Measurements from ENCODE around the gene GAK. TPM values are rescaled to one million over a fixed set of nuclear protein-coding genes. Genes with fewer than 3 reads are reported as not detected.

The GAK gene
- polyA plus RNA-seq, 1 experiment: 17.0 TPM

- no peak for DNase-seq (ENCODE audit: low read depth, low spot score)
- H3K9me3 ChIP-seq (ENCODE audit: control insufficient read depth, insufficient read depth, low read length): no peaks in the 10 kb centered on the region
- ChIA-PET CTCF (no interaction called here), POLR2A (no interaction called here)
- no peaks in the 10 kb centered on the region for H3K27me3 ChIP-seq (ENCODE audit: control insufficient read depth, insufficient read depth, low read length)
- H3K4me3 ChIP-seq (ENCODE audit: low read depth, low read length): no peak overlapping the region
- no peak overlapping the region for H3K27ac ChIP-seq (ENCODE audit: low read depth, low read length)
- TF ChIP-seq CTCF (IDR thresholded peaks at IDR 0.05; ENCODE audit: low read depth, low read length): no peak
These were observed 73.2 kb downstream of the GAK start for GRCh38 chr4:858831-859451.

GRCh38 chr4:858041-858481, 74.1 kb downstream of the GAK start:
- no peak for DNase-seq (ENCODE audit: low read depth, low spot score)
- ChIA-PET POLR2A (no interaction called here), CTCF (no interaction called here)
- no peaks in the 10 kb centered on the region for H3K27me3 ChIP-seq (ENCODE audit: control insufficient read depth, insufficient read depth, low read length)
- H3K27ac ChIP-seq (ENCODE audit: low read depth, low read length): no peak overlapping the region
- TF ChIP-seq CTCF (IDR thresholded peaks at IDR 0.05; ENCODE audit: low read depth, low read length): no peak
- no peak overlapping the region for H3K4me3 ChIP-seq (ENCODE audit: low read depth, low read length)
- no peaks in the 10 kb centered on the region for H3K9me3 ChIP-seq (ENCODE audit: control insufficient read depth, insufficient read depth, low read length)

GRCh38 chr4:857461-857860, 74.7 kb downstream of the GAK start:
- TF ChIP-seq CTCF (IDR thresholded peaks at IDR 0.05; ENCODE audit: low read depth, low read length): no peak
- ChIA-PET POLR2A (no interaction called here), CTCF (no interaction called here)
- no peaks in the 10 kb centered on the region for H3K27me3 ChIP-seq (ENCODE audit: control insufficient read depth, insufficient read depth, low read length)
- H3K27ac ChIP-seq (ENCODE audit: low read depth, low read length): no peak overlapping the region
- no peak for DNase-seq (ENCODE audit: low read depth, low spot score)
- H3K9me3 ChIP-seq (ENCODE audit: control insufficient read depth, insufficient read depth, low read length): no peaks in the 10 kb centered on the region
- no peak overlapping the region for H3K4me3 ChIP-seq (ENCODE audit: low read depth, low read length)

GRCh38 chr4:856225-856901, 75.8 kb downstream of the GAK start:
- POLR2A ChIA-PET: no interaction called here
- Histone ChIP-seq H3K4me3 (ENCODE audit: low read depth, low read length) (no peak overlapping the region), H3K27ac (ENCODE audit: low read depth, low read length) (no peak overlapping the region), H3K9me3 (ENCODE audit: control insufficient read depth, insufficient read depth, low read length) (no peaks in the 10 kb centered on the region), H3K27me3 (ENCODE audit: control insufficient read depth, insufficient read depth, low read length) (no peaks in the 10 kb centered on the region)
- DNase-seq (ENCODE audit: low read depth, low spot score): no peak
- TF ChIP-seq CTCF (IDR thresholded peaks at IDR 0.05; ENCODE audit: low read depth, low read length): no peak
- CTCF ChIA-PET: no interaction called here

- H3K27me3 ChIP-seq (ENCODE audit: control insufficient read depth, insufficient read depth, low read length): no peaks in the 10 kb centered on the region
- H3K9me3 ChIP-seq (ENCODE audit: control insufficient read depth, insufficient read depth, low read length): no peaks in the 10 kb centered on the region
- ChIA-PET POLR2A (no interaction called here), CTCF (no interaction called here)
- no peak overlapping the region for H3K27ac ChIP-seq (ENCODE audit: low read depth, low read length)
- H3K4me3 ChIP-seq (ENCODE audit: low read depth, low read length): no peak overlapping the region
- DNase-seq (ENCODE audit: low read depth, low spot score): no peak
- no peak for TF ChIP-seq CTCF (IDR thresholded peaks at IDR 0.05; ENCODE audit: low read depth, low read length)
These were observed 76.3 kb downstream of the GAK start for GRCh38 chr4:855880-856224.
